Nephron progenitor cell (in vitro differentiated cells): Measurements from ENCODE around the gene SLC6A5.

ENCODE experiments used
- DNase-seq: peaks from one replicate; pipeline ENCODE4 v3.0.0; 2021
- H3K27ac Mint-ChIP-seq: 2 replicates; pipeline ENCODE4 v1.8.0; 2021; ENCODE audit warnings: mild to moderate bottlenecking, moderate library complexity, mixed read lengths
- H3K27me3 Mint-ChIP-seq: 2 replicates; pipeline ENCODE4 v1.8.0; 2021; ENCODE audit warnings: mild to moderate bottlenecking, low read depth, mixed read lengths; ENCODE audit not compliant: poor library complexity
- H3K36me3 Mint-ChIP-seq: 2 replicates; pipeline ENCODE4 v1.8.0; 2021; ENCODE audit warnings: low read depth, mixed read lengths
- H3K4me1 Mint-ChIP-seq: 2 replicates; pipeline ENCODE4 v1.8.0; 2021; ENCODE audit warnings: mixed read lengths
- H3K4me3 Mint-ChIP-seq: 2 replicates; pipeline ENCODE4 v1.8.0; 2021; ENCODE audit warnings: mild to moderate bottlenecking, moderate library complexity, mixed read lengths
- H3K9me3 Mint-ChIP-seq: 2 replicates; pipeline ENCODE4 v1.8.0; 2021; ENCODE audit warnings: mild to moderate bottlenecking, moderate library complexity, mixed read lengths
- CTCF ChIP-seq: fragments of 200-600 bp; sonication (generic); IDR thresholded peaks from 2 replicates; pipeline ENCODE4 v1.5.0; 2021; ENCODE audit warnings: antibody characterized with exemption

SLC6A5 gene

GRCh38 chr11:20620988-20621387, 21.6 kb downstream of the SLC6A5 start:
- no peak overlapping the region for H3K27ac Mint-ChIP-seq
- H3K9me3 Mint-ChIP-seq = no peaks in the 10 kb centered on the region
- no peak for DNase-seq
- peaks cover 42% of the 10 kb centered on the region for H3K27me3 Mint-ChIP-seq
- H3K4me1 Mint-ChIP-seq = peaks cover 29% of the 10 kb centered on the region
- no peak overlapping the region for H3K4me3 Mint-ChIP-seq
- H3K36me3 Mint-ChIP-seq = no peaks in the 10 kb centered on the region
- TF ChIP-seq CTCF = no peak

- H3K4me1 Mint-ChIP-seq = peaks cover 24% of the 10 kb centered on the region
- H3K27ac Mint-ChIP-seq = no peak overlapping the region
- DNase-seq = no peak
- no peaks in the 10 kb centered on the region for H3K36me3 Mint-ChIP-seq
- H3K27me3 Mint-ChIP-seq = peaks cover 42% of the 10 kb centered on the region
- no peaks in the 10 kb centered on the region for H3K9me3 Mint-ChIP-seq
- no peak for TF ChIP-seq CTCF
- no peak overlapping the region for H3K4me3 Mint-ChIP-seq
These were observed 22.3 kb downstream of the SLC6A5 start for GRCh38 chr11:20621679-20622078.

- no peak for TF ChIP-seq CTCF
- no peak overlapping the region for H3K27ac Mint-ChIP-seq
- no peak overlapping the region for H3K4me3 Mint-ChIP-seq
- no peaks in the 10 kb centered on the region for H3K36me3 Mint-ChIP-seq
- DNase-seq = no peak
- H3K27me3 Mint-ChIP-seq = peaks cover 40% of the 10 kb centered on the region
- H3K4me1 Mint-ChIP-seq = peaks cover 24% of the 10 kb centered on the region
- H3K9me3 Mint-ChIP-seq = no peaks in the 10 kb centered on the region
These were observed 23.8 kb downstream of the SLC6A5 start for GRCh38 chr11:20623252-20623651.

- no peak for DNase-seq
- H3K9me3 Mint-ChIP-seq = peaks cover 3% of the 10 kb centered on the region
- TF ChIP-seq CTCF = no peak
- peaks cover 28% of the 10 kb centered on the region for H3K4me1 Mint-ChIP-seq
- no peaks in the 10 kb centered on the region for H3K36me3 Mint-ChIP-seq
- H3K27me3 Mint-ChIP-seq = peaks cover 29% of the 10 kb centered on the region
- H3K27ac Mint-ChIP-seq = no peak overlapping the region
- no peak overlapping the region for H3K4me3 Mint-ChIP-seq
These were observed 26.9 kb downstream of the SLC6A5 start for GRCh38 chr11:20626279-20626678.

GRCh38 chr11:20627026-20627425, 27.6 kb downstream of the SLC6A5 start:
- Mint-ChIP-seq H3K27ac (no peak overlapping the region), H3K4me1 (peaks cover 36% of the 10 kb centered on the region), H3K36me3 (no peaks in the 10 kb centered on the region), H3K4me3 (no peak overlapping the region), H3K27me3 (peaks cover 22% of the 10 kb centered on the region), H3K9me3 (peaks cover 3% of the 10 kb centered on the region)
- no peak for DNase-seq
- TF ChIP-seq CTCF = no peak

GRCh38 chr11:20627701-20628100, 28.3 kb downstream of the SLC6A5 start:
- no peak for DNase-seq
- Mint-ChIP-seq H3K9me3 (peaks cover 3% of the 10 kb centered on the region), H3K4me1 (peaks cover 42% of the 10 kb centered on the region), H3K27ac (no peak overlapping the region), H3K27me3 (peaks cover 17% of the 10 kb centered on the region), H3K36me3 (no peaks in the 10 kb centered on the region), H3K4me3 (no peak overlapping the region)
- TF ChIP-seq CTCF = no peak
